MM.1S (cell line): ENCODE data around the gene FAM107B.

Experiments
- DNase-seq: peaks from one replicate; pipeline ENCODE4 v3.0.0-alpha.2; 2015
- H2AFZ ChIP-seq: fragments of 300-600 bp; sonication (generic); 2 replicates; pipeline ENCODE4 v1.6.0; 2016; ENCODE audit warnings: antibody characterized with exemption, low read length
- H3F3A ChIP-seq: fragments of 300-600 bp; sonication (generic); 2 replicates; pipeline ENCODE4 v1.6.1; 2016; ENCODE audit warnings: mild to moderate bottlenecking, antibody characterized with exemption, low read length, moderate library complexity, mixed read lengths; ENCODE audit not compliant: insufficient read depth
- H3K27ac ChIP-seq: fragments of 300-600 bp; sonication (generic); 2 replicates; pipeline ENCODE4 v1.5.1; 2016; ENCODE audit warnings: mild to moderate bottlenecking, low read length
- H3K27me3 ChIP-seq: fragments of 300-600 bp; sonication (generic); replicated peaks from 2 replicates; pipeline ENCODE4 v1.6.0; 2016; ENCODE audit warnings: low read length; ENCODE audit not compliant: insufficient read depth
- H3K36me3 ChIP-seq: fragments of 300-600 bp; sonication (generic); replicated peaks from 2 replicates; pipeline ENCODE4 v1.6.1; 2016; ENCODE audit warnings: mild to moderate bottlenecking, low read length, mixed read lengths; ENCODE audit not compliant: insufficient read depth
- H3K4me1 ChIP-seq: fragments of 300-600 bp; sonication (generic); 2 replicates; pipeline ENCODE4 v1.6.1; 2016; ENCODE audit warnings: low read length, mixed read lengths
- H3K4me2 ChIP-seq: fragments of 300-600 bp; sonication (generic); 2 replicates; pipeline ENCODE4 v1.6.0; 2016; ENCODE audit warnings: low read depth, low read length
- H3K4me3 ChIP-seq: fragments of 300-600 bp; sonication (generic); 2 replicates; pipeline ENCODE4 v1.5.1; 2016; ENCODE audit warnings: low read length, mixed read lengths
- H3K79me2 ChIP-seq: fragments of 300-600 bp; sonication (generic); 2 replicates; pipeline ENCODE4 v1.6.1; 2016; ENCODE audit warnings: mixed run types, low read length, mixed read lengths
- H3K9ac ChIP-seq: fragments of 300-600 bp; sonication (generic); 2 replicates; pipeline ENCODE4 v1.6.1; 2016; ENCODE audit warnings: low read length, mixed read lengths
- H3K9me2 ChIP-seq: fragments of 300-600 bp; sonication (generic); replicated peaks from 2 replicates; pipeline ENCODE4 v1.6.1; 2016; ENCODE audit warnings: mild to moderate bottlenecking, low read length, mixed read lengths; ENCODE audit not compliant: insufficient read depth
- H3K9me3 ChIP-seq: fragments of 300-600 bp; sonication (generic); replicated peaks from 2 replicates; pipeline ENCODE4 v1.6.1; 2016; ENCODE audit warnings: mild to moderate bottlenecking, low read length, mixed read lengths; ENCODE audit not compliant: insufficient read depth
- H4K20me1 ChIP-seq: fragments of 300-600 bp; sonication (generic); 2 replicates; pipeline ENCODE4 v1.6.1; 2016; ENCODE audit warnings: mild to moderate bottlenecking, low read length, moderate library complexity, mixed read lengths; ENCODE audit not compliant: insufficient read depth
- CTCF ChIP-seq: fragments of 300-600 bp; sonication (generic); IDR thresholded peaks from 2 replicates; pipeline ENCODE4 v1.5.1; 2016; ENCODE audit warnings: antibody characterized with exemption, low read length, mixed read lengths
- EZH2 ChIP-seq: fragments of 300-600 bp; sonication (generic); optimal IDR thresholded peaks from 2 replicates; pipeline ENCODE3; 2017; ENCODE audit warnings: low read depth, mild to moderate bottlenecking, antibody characterized with exemption, low read length, mixed read lengths
- EZH2phosphoT487 ChIP-seq: fragments of 300-600 bp; sonication (generic); IDR thresholded peaks from 2 replicates; pipeline ENCODE4 v1.6.1; 2018; ENCODE audit warnings: antibody characterized with exemption, low read length

Gene FAM107B

GRCh38 chr10:14703631-14704001, 71.1 kb downstream of the FAM107B start:
- no peak overlapping the region for H3K9ac ChIP-seq
- H3K27me3 ChIP-seq, result no peaks in the 10 kb centered on the region
- no peaks in the 10 kb centered on the region for H3K9me3 ChIP-seq
- no peaks in the 10 kb centered on the region for H3K79me2 ChIP-seq
- DNase-seq, result no peak
- H3K36me3 ChIP-seq, result no peaks in the 10 kb centered on the region
- H4K20me1 ChIP-seq, result no peaks in the 10 kb centered on the region
- no peak overlapping the region for H2AFZ ChIP-seq
- no peak overlapping the region for H3K4me2 ChIP-seq
- no peaks in the 10 kb centered on the region for H3K9me2 ChIP-seq
- H3K27ac ChIP-seq, result no peak overlapping the region
- H3K4me1 ChIP-seq, result peaks cover 4% of the 10 kb centered on the region; the same call in 1 of the 2 replicates
- TF ChIP-seq EZH2 (no peak), CTCF (no peak), EZH2phosphoT487 (no peak)
- H3K4me3 ChIP-seq, result no peak overlapping the region
- H3F3A ChIP-seq, result no peaks in the 10 kb centered on the region

DNA sequence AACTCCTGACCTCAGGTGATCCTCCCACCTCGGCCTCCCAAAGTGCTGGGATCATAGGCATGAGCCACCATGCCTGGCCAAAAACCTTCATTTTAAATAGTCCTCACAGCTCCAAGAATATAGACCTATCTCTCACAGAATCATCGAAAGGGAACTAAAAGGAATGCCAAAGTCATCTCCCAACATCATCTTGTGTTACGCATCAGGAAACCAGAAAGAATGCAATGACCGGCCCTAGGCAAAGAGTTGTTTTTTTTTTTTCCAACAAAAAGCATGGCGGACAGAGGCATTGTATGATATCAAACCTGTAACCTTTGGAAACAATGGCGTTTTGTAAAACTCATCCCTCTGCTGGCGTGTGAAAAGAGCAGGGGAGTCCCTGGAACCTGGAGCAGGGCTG, 73.2 kb downstream of the FAM107B start:
- Histone ChIP-seq H3K9me3 (no peaks in the 10 kb centered on the region), H3K4me1 (peaks cover 9% of the 10 kb centered on the region), H3K79me2 (no peaks in the 10 kb centered on the region), H3K9me2 (no peaks in the 10 kb centered on the region), H3K9ac (no peak overlapping the region), H3K27ac (no peak overlapping the region), H3F3A (no peaks in the 10 kb centered on the region), H3K4me2 (no peak overlapping the region), H3K36me3 (no peaks in the 10 kb centered on the region), H3K27me3 (no peaks in the 10 kb centered on the region), H2AFZ (no peak overlapping the region), H3K4me3 (no peak overlapping the region), H4K20me1 (no peaks in the 10 kb centered on the region)
- TF ChIP-seq EZH2phosphoT487, result no peak
- TF ChIP-seq EZH2, result no peak
- no peak for TF ChIP-seq CTCF
- DNase-seq, result no peak

DNA sequence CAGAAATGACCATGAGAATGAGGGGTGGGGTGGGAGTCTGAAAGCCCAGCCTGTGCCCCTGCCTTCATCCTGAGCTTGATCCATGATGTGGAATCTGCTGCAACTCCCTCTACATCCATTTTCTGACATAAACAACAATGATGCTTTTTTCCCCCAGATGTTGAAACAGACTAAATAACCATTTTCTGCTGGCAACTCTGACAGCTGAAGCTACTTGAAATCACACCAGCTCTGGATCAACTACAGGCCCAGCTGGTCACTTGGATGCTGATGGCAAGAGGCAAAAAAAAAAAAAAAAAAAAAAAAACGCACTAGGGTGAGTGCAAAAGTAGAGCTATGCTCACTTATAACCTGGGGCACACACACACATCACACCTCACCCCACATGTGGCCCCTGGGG, 74.2 kb downstream of the FAM107B start:
- Histone ChIP-seq H2AFZ (no peak overlapping the region), H3K27me3 (no peaks in the 10 kb centered on the region), H3K27ac (no peak overlapping the region), H3K36me3 (no peaks in the 10 kb centered on the region), H3F3A (no peaks in the 10 kb centered on the region), H3K79me2 (no peaks in the 10 kb centered on the region), H3K4me2 (no peak overlapping the region), H3K4me3 (no peak overlapping the region), H4K20me1 (no peaks in the 10 kb centered on the region), H3K9ac (no peak overlapping the region), H3K9me3 (no peaks in the 10 kb centered on the region), H3K4me1 (peaks cover 9% of the 10 kb centered on the region), H3K9me2 (no peaks in the 10 kb centered on the region)
- no peak for DNase-seq
- TF ChIP-seq EZH2 (no peak), CTCF (no peak), EZH2phosphoT487 (no peak)

DNA sequence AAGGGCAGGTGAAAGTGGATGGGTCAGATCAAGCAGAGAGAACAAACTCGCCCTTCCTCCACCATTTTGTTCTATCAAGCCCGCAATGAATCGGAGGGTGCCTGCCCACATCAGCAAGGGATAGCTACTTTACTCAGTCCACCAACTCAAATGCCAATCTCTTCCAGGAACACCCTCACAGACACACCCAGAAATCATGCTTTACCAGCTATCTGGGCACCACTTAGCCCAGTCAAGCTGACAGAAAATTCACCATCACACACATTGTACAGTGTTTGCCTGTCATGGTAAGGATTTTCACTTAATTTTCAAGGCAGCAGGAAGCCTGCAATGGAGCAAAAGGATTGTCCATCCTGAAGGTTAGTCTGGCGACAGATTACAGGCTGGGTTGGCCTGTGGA, 75.2 kb downstream of the FAM107B start:
- DNase-seq, result no peak
- Histone ChIP-seq H3K27me3 (no peaks in the 10 kb centered on the region), H2AFZ (no peak overlapping the region), H3K9me2 (no peaks in the 10 kb centered on the region), H3K79me2 (no peaks in the 10 kb centered on the region), H3K4me2 (no peak overlapping the region), H3K4me1 (peaks cover 9% of the 10 kb centered on the region), H3K27ac (no peak overlapping the region), H3K36me3 (no peaks in the 10 kb centered on the region), H3K9ac (no peak overlapping the region), H4K20me1 (no peaks in the 10 kb centered on the region), H3K9me3 (no peaks in the 10 kb centered on the region), H3K4me3 (no peak overlapping the region), H3F3A (no peaks in the 10 kb centered on the region)
- TF ChIP-seq CTCF (no peak), EZH2phosphoT487 (no peak), EZH2 (no peak)
